GM12878 (cell line): ENCODE results near the gene ARSA.

ENCODE experiments used
- CBX5 ChIP-seq: sonication (generic); IDR thresholded peaks from 2 replicates; pipeline ENCODE4 v1.6.1; 2016; ENCODE audit warnings: low read depth, moderate library complexity, mild to moderate bottlenecking, inconsistent platforms
- CEBPB ChIP-seq, 2 experiments: fragments of 150-350 bp in 1 of 2; IDR thresholded peaks; 2 replicates each; pipeline ENCODE4 v1.6.1; 2012 to 2014; ENCODE audit warnings: low read depth in 2 of 2, low read length in 2 of 2, borderline replicate concordance in 1 of 2, inconsistent platforms in 1 of 2
- CTCF ChIP-seq, 3 experiments: IDR thresholded peaks in 2 of 3; conservative IDR thresholded peaks in 1 of 3; 2 replicates each; pipeline ENCODE4 v1.5.1; 2011; ENCODE audit warnings: low read depth in 3 of 3, low read length in 3 of 3, mild to moderate bottlenecking in 3 of 3, control low read depth in 2 of 3, moderate library complexity in 2 of 3, inconsistent platforms in 1 of 3, mixed read lengths in 1 of 3; ENCODE audit not compliant: control insufficient read depth in 2 of 3, insufficient read depth in 1 of 3; ENCODE audit errors: extremely low read depth in 1 of 3
- EP300 ChIP-seq, 2 experiments: fragments of 150-350 bp in 1 of 2; IDR thresholded peaks; 2 replicates each; pipeline ENCODE4 v1.6.1; 2011 to 2012; ENCODE audit warnings: low read depth in 2 of 2, low read length in 2 of 2, borderline replicate concordance in 1 of 2, improper control_type of control experiment in 1 of 2, inconsistent platforms in 1 of 2; ENCODE audit not compliant: control insufficient read depth in 1 of 2
- JUND ChIP-seq: IDR thresholded peaks from 2 replicates; pipeline ENCODE4 v1.6.1; 2012; ENCODE audit warnings: low read depth, mild to moderate bottlenecking, low read length, improper control_type of control experiment, moderate library complexity
- KDM1A ChIP-seq: fragments of 200-600 bp; sonication (generic); IDR thresholded peaks from 2 replicates; pipeline ENCODE4 v1.6.1; 2016; ENCODE audit warnings: borderline replicate concordance
- MTA3 ChIP-seq: IDR thresholded peaks from 2 replicates; pipeline ENCODE4 v1.6.1; 2012; ENCODE audit warnings: low read length, inconsistent platforms, borderline replicate concordance
- NFYB ChIP-seq: IDR thresholded peaks from 2 replicates; pipeline ENCODE4 v1.6.1; 2011; ENCODE audit warnings: low read depth, mild to moderate bottlenecking, low read length, improper control_type of control experiment, moderate library complexity; ENCODE audit not compliant: insufficient read depth
- POLR2A ChIP-seq: IDR thresholded peaks from 2 replicates; pipeline ENCODE4 v1.6.1; 2011; ENCODE audit warnings: low read depth, mild to moderate bottlenecking, low read length
- REST ChIP-seq: IDR thresholded peaks from 2 replicates; pipeline ENCODE4 v1.6.1; 2012; ENCODE audit warnings: mild to moderate bottlenecking, low read depth, low read length
- TBL1XR1 ChIP-seq: IDR thresholded peaks from 2 replicates; pipeline ENCODE4 v1.6.1; 2012; ENCODE audit warnings: low read depth, low read length, improper control_type of control experiment
- ZBTB40 ChIP-seq: fragments of 450-650 bp; IDR thresholded peaks from 2 replicates; pipeline ENCODE4 v1.6.1; 2016; ENCODE audit warnings: mild to moderate bottlenecking, moderate library complexity, borderline replicate concordance
- TF ChIP-seq, protein P1 (sequence below): IDR thresholded peaks from 2 replicates; pipeline ENCODE4 v1.6.1; 2012; ENCODE audit warnings: low read length, inconsistent platforms
- TF ChIP-seq, protein P2 (sequence below): IDR thresholded peaks from 2 replicates; pipeline ENCODE4 v1.6.1; 2012; ENCODE audit warnings: low read depth, low read length, improper control_type of control experiment

- TF ChIP-seq CTCF (IDR thresholded peaks at IDR 0.05 in 2 of 3, conservative IDR thresholded peaks at IDR 0.05 in 1 of 3; ENCODE audit: control insufficient read depth in 2 of 3, extremely low read depth in 1 of 3, insufficient read depth in 1 of 3, low read depth in 3 of 3, low read length in 3 of 3) (no peak), ZBTB40 (peak; percentile 75), EP300 (IDR thresholded peaks at IDR 0.05; ENCODE audit: borderline replicate concordance in 1 of 2, control insufficient read depth in 1 of 2, low read depth in 2 of 2, low read length in 2 of 2) (no peak), MTA3 (no peak), TBL1XR1 (no peak), JUND (no peak), CBX5 (no peak), POLR2A (no peak), KDM1A (no peak), NFYB (no peak), REST (peak; percentile 99), CEBPB (IDR thresholded peaks at IDR 0.05; ENCODE audit: borderline replicate concordance in 1 of 2, low read depth in 2 of 2, low read length in 2 of 2) (no peak)
- TF ChIP-seq, protein P1, sequence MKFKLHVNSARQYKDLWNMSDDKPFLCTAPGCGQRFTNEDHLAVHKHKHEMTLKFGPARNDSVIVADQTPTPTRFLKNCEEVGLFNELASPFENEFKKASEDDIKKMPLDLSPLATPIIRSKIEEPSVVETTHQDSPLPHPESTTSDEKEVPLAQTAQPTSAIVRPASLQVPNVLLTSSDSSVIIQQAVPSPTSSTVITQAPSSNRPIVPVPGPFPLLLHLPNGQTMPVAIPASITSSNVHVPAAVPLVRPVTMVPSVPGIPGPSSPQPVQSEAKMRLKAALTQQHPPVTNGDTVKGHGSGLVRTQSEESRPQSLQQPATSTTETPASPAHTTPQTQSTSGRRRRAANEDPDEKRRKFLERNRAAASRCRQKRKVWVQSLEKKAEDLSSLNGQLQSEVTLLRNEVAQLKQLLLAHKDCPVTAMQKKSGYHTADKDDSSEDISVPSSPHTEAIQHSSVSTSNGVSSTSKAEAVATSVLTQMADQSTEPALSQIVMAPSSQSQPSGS: no peak
- TF ChIP-seq, protein P2, sequence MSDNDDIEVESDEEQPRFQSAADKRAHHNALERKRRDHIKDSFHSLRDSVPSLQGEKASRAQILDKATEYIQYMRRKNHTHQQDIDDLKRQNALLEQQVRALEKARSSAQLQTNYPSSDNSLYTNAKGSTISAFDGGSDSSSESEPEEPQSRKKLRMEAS: peak; percentile 61; the same call in 1 of the 2 replicates
Observed at GRCh38 chr22:50599816-50600455, 28.0 kb downstream of the ARSA start.
